Neuronal stem cell (in vitro differentiated cells): ENCODE results near the gene LYPLAL1.

Experiments used
- DNase-seq: peaks from one replicate; pipeline ENCODE4 v3.0.0-alpha.2; 2013; ENCODE audit warnings: low spot score
- H2AFZ ChIP-seq: one replicate; pipeline ENCODE4 v1.6.1; 2013; ENCODE audit warnings: mild to moderate bottlenecking, low read length, inconsistent platforms
- H2AK5ac ChIP-seq: 2 replicates; pipeline ENCODE4 v1.6.1; 2013; ENCODE audit warnings: low read depth, mild to moderate bottlenecking, inconsistent platforms, low read length, moderate library complexity, mixed read lengths
- H2BK120ac ChIP-seq: 2 replicates; pipeline ENCODE4 v1.6.1; 2013; ENCODE audit warnings: low read depth, mild to moderate bottlenecking, inconsistent platforms, low read length, moderate library complexity, mixed read lengths
- H2BK12ac ChIP-seq: one replicate; pipeline ENCODE4 v1.6.1; 2013; ENCODE audit warnings: low read length, inconsistent platforms
- H2BK15ac ChIP-seq: 2 replicates; pipeline ENCODE4 v1.6.1; 2013; ENCODE audit warnings: mild to moderate bottlenecking, low read length, inconsistent platforms, mixed read lengths
- H2BK5ac ChIP-seq: one replicate; pipeline ENCODE4 v1.6.1; 2013; ENCODE audit warnings: inconsistent platforms, mild to moderate bottlenecking, low read length, moderate library complexity
- H3K14ac ChIP-seq: one replicate; pipeline ENCODE4 v1.6.1; 2013; ENCODE audit warnings: low read length, inconsistent platforms
- H3K18ac ChIP-seq: 2 replicates; pipeline ENCODE4 v1.6.1; 2013; ENCODE audit warnings: low read length, inconsistent platforms
- H3K23ac ChIP-seq: 2 replicates; pipeline ENCODE4 v1.6.1; 2013; ENCODE audit warnings: low read depth, mild to moderate bottlenecking, mixed read lengths, low read length, inconsistent platforms; ENCODE audit not compliant: poor library complexity
- H3K27ac ChIP-seq: replicated peaks from 3 replicates; pipeline ENCODE4 v1.5.1; 2013; ENCODE audit warnings: low read length, inconsistent platforms
- H3K27me3 ChIP-seq, 3 experiments: 2 replicates each; pipeline ENCODE4 v1.6.1; 2013; ENCODE audit warnings: low read length in 3 of 3, mild to moderate bottlenecking in 2 of 3, inconsistent platforms in 1 of 3, low read depth in 1 of 3, mixed read lengths in 1 of 3, moderate library complexity in 1 of 3; ENCODE audit not compliant: control insufficient read depth in 3 of 3, insufficient read depth in 3 of 3
- H3K36me3 ChIP-seq, 2 donors: replicated peaks in 1 of 2; 2 replicates each; pipeline ENCODE4 v1.6.1; 2013; ENCODE audit warnings: low read length in 2 of 2; ENCODE audit not compliant: control insufficient read depth in 2 of 2, insufficient read depth in 2 of 2
- H3K4ac ChIP-seq: 2 replicates; pipeline ENCODE4 v1.6.1; 2013; ENCODE audit warnings: inconsistent platforms, mild to moderate bottlenecking, low read length, moderate library complexity
- H3K4me1 ChIP-seq, 2 donors: 1 replicate in 1 of 2; 2 replicates in 1 of 2; pipeline ENCODE4 v1.6.1; 2013; ENCODE audit warnings: low read length in 2 of 2, low read depth in 1 of 2; ENCODE audit not compliant: control insufficient read depth in 2 of 2, insufficient read depth in 1 of 2
- H3K4me2 ChIP-seq: one replicate; pipeline ENCODE4 v1.6.1; 2013; ENCODE audit warnings: mild to moderate bottlenecking, low read length, inconsistent platforms; ENCODE audit not compliant: insufficient read depth, poor library complexity, severe bottlenecking
- H3K4me3 ChIP-seq, 2 donors: 2 replicates each; pipeline ENCODE4 v1.5.1; 2013; ENCODE audit warnings: low read length in 2 of 2, mild to moderate bottlenecking in 2 of 2, inconsistent platforms in 1 of 2, moderate library complexity in 1 of 2
- H3K79me1 ChIP-seq: one replicate; pipeline ENCODE4 v1.6.1; 2013; ENCODE audit warnings: low read depth, mild to moderate bottlenecking, inconsistent platforms, low read length, moderate library complexity
- H3K9ac ChIP-seq: one replicate; pipeline ENCODE4 v1.6.1; 2013; ENCODE audit warnings: mild to moderate bottlenecking, low read depth, low read length, inconsistent platforms; ENCODE audit not compliant: poor library complexity
- H3K9me3 ChIP-seq, 2 donors: replicated peaks in 1 of 2; 2 replicates each; pipeline versions ENCODE3 to v1.6.1; 2013; ENCODE audit warnings: low read length in 2 of 2, mild to moderate bottlenecking in 2 of 2, inconsistent platforms in 1 of 2, low read depth in 1 of 2, mixed read lengths in 1 of 2, moderate library complexity in 1 of 2; ENCODE audit not compliant: control insufficient read depth in 2 of 2, insufficient read depth in 1 of 2
- H4K8ac ChIP-seq: one replicate; pipeline ENCODE4 v1.6.1; 2013; ENCODE audit warnings: low read depth, mild to moderate bottlenecking, inconsistent platforms, low read length, moderate library complexity
- H4K91ac ChIP-seq: one replicate; pipeline ENCODE4 v1.6.1; 2013; ENCODE audit warnings: low read length, low read depth, mild to moderate bottlenecking, inconsistent platforms; ENCODE audit not compliant: poor library complexity
- WGBS, 2 donors: extraction: QIAGEN DNeasy Blood & Tissue Kit; methylation state at CpG; one replicate each; pipeline ENCODE4 v1.1.7; 2013; ENCODE audit warnings: missing lambda C conversion rate in 2 of 2, mixed read lengths in 1 of 2; ENCODE audit not compliant: insufficient read length in 2 of 2, insufficient replicate concordance in 1 of 2; ENCODE audit errors: extremely low coverage in 2 of 2; 5-methylcytosine and 5-hydroxymethylcytosine counted together

The LYPLAL1 gene

DNA sequence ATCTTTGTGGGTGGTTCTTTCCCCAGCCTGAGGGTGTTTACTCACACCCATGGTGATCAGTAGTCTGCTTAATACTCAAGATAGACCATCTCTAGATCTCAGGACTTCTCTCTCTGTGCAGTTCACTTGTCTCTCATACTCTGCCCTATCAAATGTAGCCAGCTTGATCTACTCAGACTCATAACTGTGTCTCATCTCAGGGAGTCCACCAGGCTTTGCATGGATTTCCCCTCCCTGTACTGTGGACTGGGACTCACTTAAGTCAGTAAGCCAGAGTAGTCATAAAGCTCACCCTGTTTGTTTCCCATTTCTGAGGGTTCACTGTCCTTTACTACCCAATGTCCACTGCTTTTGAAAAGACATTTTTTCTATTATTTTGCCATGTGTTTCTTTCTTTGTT, 41.8 kb downstream of the LYPLAL1 start:
- DNase-seq: no peak
- no peak overlapping the region for H2BK15ac ChIP-seq
- H3K9me3 ChIP-seq: peaks cover 0 to 9% of the 10 kb centered on the region in 2 donors
- H3K14ac ChIP-seq: no peak overlapping the region
- H2BK12ac ChIP-seq: no peak overlapping the region
- H3K4me1 ChIP-seq: peaks cover 0 to 3% of the 10 kb centered on the region in 2 donors
- H4K91ac ChIP-seq: no peak overlapping the region
- H3K4ac ChIP-seq: no peak overlapping the region
- no peak overlapping the region for H2BK5ac ChIP-seq
- no peak overlapping the region for H3K9ac ChIP-seq
- H2AFZ ChIP-seq: no peak overlapping the region
- no peaks in the 10 kb centered on the region for H3K79me1 ChIP-seq
- H4K8ac ChIP-seq: no peak overlapping the region
- H3K27me3 ChIP-seq: no peaks in the 10 kb centered on the region
- H2BK120ac ChIP-seq: no peak overlapping the region
- no peak overlapping the region for H3K23ac ChIP-seq
- no peak overlapping the region for H3K18ac ChIP-seq
- no peak overlapping the region for H3K27ac ChIP-seq
- H2AK5ac ChIP-seq: no peak overlapping the region
- H3K36me3 ChIP-seq: peaks cover 2 to 45% of the 10 kb centered on the region in 2 donors
- peak overlapping the region in 1 of 2 donors; percentile 41 for H3K4me3 ChIP-seq
- no peak overlapping the region for H3K4me2 ChIP-seq

DNA sequence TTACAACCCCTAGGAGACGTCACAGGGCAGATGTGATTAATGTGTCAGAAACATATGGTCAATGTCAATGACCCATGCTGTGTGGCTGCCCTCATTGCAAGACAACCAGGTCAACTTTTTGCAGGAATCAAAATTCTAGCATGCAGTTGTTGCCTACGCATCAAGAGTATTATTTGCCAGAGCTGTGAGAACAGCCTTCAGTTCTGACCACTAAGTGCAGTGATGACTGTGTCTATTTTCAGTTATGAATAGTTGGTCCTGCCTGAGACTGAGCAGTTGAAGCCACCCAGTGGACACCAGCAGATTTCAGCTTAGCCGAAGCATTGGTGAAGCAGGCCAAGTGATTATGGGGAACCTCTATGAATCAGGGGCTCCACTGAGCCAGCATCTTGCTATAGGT, 47.3 kb downstream of the LYPLAL1 start:
- Histone ChIP-seq H3K4me3 (no peak overlapping the region), H4K8ac (no peak overlapping the region), H3K79me1 (no peaks in the 10 kb centered on the region), H3K23ac (no peak overlapping the region), H4K91ac (no peak overlapping the region), H3K27ac (no peak overlapping the region), H3K9ac (no peak overlapping the region), H2AFZ (no peak overlapping the region), H2AK5ac (no peak overlapping the region), H3K14ac (no peak overlapping the region), H3K4ac (no peak overlapping the region), H3K4me2 (no peak overlapping the region), H2BK15ac (no peak overlapping the region), H3K27me3 (no peaks in the 10 kb centered on the region), H2BK5ac (no peak overlapping the region), H2BK120ac (no peak overlapping the region), H2BK12ac (no peak overlapping the region), H3K4me1 (peaks cover 0 to 2% of the 10 kb centered on the region in 2 donors), H3K9me3 (no peaks in the 10 kb centered on the region), H3K18ac (no peak overlapping the region), H3K36me3 (peaks cover 0 to 12% of the 10 kb centered on the region in 2 donors)
- WGBS, 2 donors: no CpG with 5 or more reads among the region's 3 CpGs
- DNase-seq: no peak

DNA sequence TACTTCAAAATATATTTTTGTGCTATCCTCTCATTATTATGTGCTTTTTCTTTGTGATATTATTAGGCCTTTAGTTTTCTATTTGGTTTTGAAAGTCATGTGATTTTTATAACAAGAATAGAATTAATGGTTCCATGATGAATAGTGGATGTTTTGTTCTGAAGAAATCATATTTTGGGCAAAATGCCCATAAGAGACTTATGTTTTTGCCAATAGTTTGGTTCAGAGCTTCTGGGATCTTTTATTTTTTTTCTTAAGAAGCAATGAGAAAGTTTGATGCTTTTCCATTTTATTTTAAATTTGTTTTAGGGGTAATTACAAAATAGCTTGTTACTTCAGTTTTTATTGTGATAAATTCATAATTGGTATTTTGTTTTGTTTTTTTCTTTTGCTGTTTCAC, 49.8 kb downstream of the LYPLAL1 start:
- H3K79me1 ChIP-seq: no peaks in the 10 kb centered on the region
- H3K9ac ChIP-seq: no peak overlapping the region
- no peak overlapping the region for H2AK5ac ChIP-seq
- H3K4ac ChIP-seq: no peak overlapping the region
- no peak for DNase-seq
- no peak overlapping the region for H2BK15ac ChIP-seq
- H3K14ac ChIP-seq: no peak overlapping the region
- no peak overlapping the region for H3K4me3 ChIP-seq
- no peak overlapping the region for H3K4me2 ChIP-seq
- H3K27ac ChIP-seq: no peak overlapping the region
- no peak overlapping the region for H3K23ac ChIP-seq
- H3K9me3 ChIP-seq: no peaks in the 10 kb centered on the region
- no peak overlapping the region for H2AFZ ChIP-seq
- no peak overlapping the region for H2BK5ac ChIP-seq
- no peak overlapping the region for H2BK120ac ChIP-seq
- peaks cover 0 to 2% of the 10 kb centered on the region in 2 donors for H3K4me1 ChIP-seq
- peaks cover 0 to 11% of the 10 kb centered on the region in 2 donors for H3K36me3 ChIP-seq
- H4K91ac ChIP-seq: no peak overlapping the region
- no peak overlapping the region for H2BK12ac ChIP-seq
- H4K8ac ChIP-seq: no peak overlapping the region
- no peaks in the 10 kb centered on the region for H3K27me3 ChIP-seq
- H3K18ac ChIP-seq: no peak overlapping the region

DNA sequence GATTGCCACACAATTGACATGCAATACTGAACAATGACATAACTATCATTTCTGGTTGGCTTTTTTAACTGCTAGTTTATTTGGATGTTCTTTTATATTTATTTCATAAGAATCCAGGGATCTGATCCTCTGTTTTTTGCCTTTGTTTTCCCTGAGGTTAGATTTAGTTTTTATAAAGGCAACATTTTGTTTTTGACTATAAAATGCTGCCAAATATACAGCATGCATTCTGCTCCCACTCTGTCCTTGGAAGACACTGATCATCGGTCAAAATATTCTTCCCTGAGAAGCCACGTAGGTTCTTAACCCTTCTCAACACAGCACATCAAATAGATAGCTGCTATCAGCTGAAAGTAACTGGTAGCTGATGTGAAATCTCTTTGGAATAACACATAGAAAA, 52.5 kb downstream of the LYPLAL1 start:
- H2BK5ac ChIP-seq: no peak overlapping the region
- no CpG with 5 or more reads among the region's 2 CpGs for WGBS, 2 donors

More for the DNA sequence above, 52.5 kb downstream of the LYPLAL1 start:
- Histone ChIP-seq H3K4me2 (no peak overlapping the region), H3K36me3 (peaks cover 0 to 5% of the 10 kb centered on the region in 2 donors), H4K91ac (no peak overlapping the region), H3K4me1 (peaks cover 0 to 2% of the 10 kb centered on the region in 2 donors), H2BK120ac (no peak overlapping the region), H3K18ac (no peak overlapping the region), H3K9ac (no peak overlapping the region), H3K4me3 (no peak overlapping the region), H2BK12ac (no peak overlapping the region), H2BK15ac (no peak overlapping the region), H3K23ac (no peak overlapping the region), H4K8ac (no peak overlapping the region), H3K27me3 (no peaks in the 10 kb centered on the region), H3K79me1 (no peaks in the 10 kb centered on the region), H3K14ac (no peak overlapping the region), H2AFZ (no peak overlapping the region), H3K4ac (no peak overlapping the region), H3K9me3 (no peaks in the 10 kb centered on the region), H2AK5ac (no peak overlapping the region), H3K27ac (no peak overlapping the region)
- DNase-seq: no peak
